Thymus (tissue), 11 donors: ENCODE measurements around the gene SH3PXD2A. TPM values are rescaled to one million over a fixed set of nuclear protein-coding genes. Genes with fewer than 3 reads are reported as not detected.
"Not testable (repeated sequence)": the region's sequence is repeated elsewhere in the genome, so short reads cannot be mapped to it uniquely, and the experiment has no call there.

Experiments
- DNase-seq, 9 donors: peaks; one replicate each; pipeline ENCODE4 v3.0.0-alpha.2; 2013; ENCODE audit warnings: low spot score in 9 of 9, low read depth in 6 of 9, missing footprints in 1 of 9
- H3K27ac ChIP-seq, 2 donors: one replicate each; pipeline ENCODE4 v1.5.1; 2013; ENCODE audit warnings: control low read depth in 1 of 2, low read depth in 1 of 2, low read length in 1 of 2, mild to moderate bottlenecking in 1 of 2, moderate library complexity in 1 of 2
- H3K27me3 ChIP-seq, 2 donors: one replicate each; pipeline ENCODE4 v1.5.1; 2013; ENCODE audit warnings: low read length in 1 of 2; ENCODE audit not compliant: control insufficient read depth in 2 of 2, insufficient read depth in 1 of 2
- H3K36me3 ChIP-seq, 2 donors: one replicate each; pipeline ENCODE4 v1.5.1; 2013; ENCODE audit warnings: low read length in 1 of 2, mild to moderate bottlenecking in 1 of 2, moderate library complexity in 1 of 2; ENCODE audit not compliant: control insufficient read depth in 2 of 2, insufficient read depth in 2 of 2
- H3K4me1 ChIP-seq, 2 donors: one replicate each; pipeline ENCODE4 v1.5.1; 2013; ENCODE audit warnings: low read length in 2 of 2; ENCODE audit not compliant: control insufficient read depth in 2 of 2, insufficient read depth in 2 of 2
- H3K4me3 ChIP-seq, 2 donors: one replicate each; pipeline ENCODE4 v1.5.1; 2013; ENCODE audit warnings: low read length in 2 of 2, control low read depth in 1 of 2, mild to moderate bottlenecking in 1 of 2
- H3K9me3 ChIP-seq, 2 donors: one replicate each; pipeline ENCODE4 v1.5.1; 2013; ENCODE audit warnings: low read length in 1 of 2, mild to moderate bottlenecking in 1 of 2; ENCODE audit not compliant: control insufficient read depth in 2 of 2, insufficient read depth in 1 of 2
- WGBS: extraction: QIAGEN DNeasy Blood & Tissue Kit; methylation state at CpG from one replicate; pipeline ENCODE4 v1.1.7; 2013; 5-methylcytosine and 5-hydroxymethylcytosine counted together
- polyA plus RNA-seq: library from polyadenylated mRNA; stranded (reverse); fragments of 200-250 nt; gene quantifications from one replicate; pipeline ENCODE4 v1.2.3, GENCODE V29; 2013
- total RNA-seq: library from RNA; stranded (reverse); fragments of 120-200 nt; gene quantifications from one replicate; pipeline ENCODE4 v1.2.4, GENCODE V29; 2013
- donor health status: healthy.

The SH3PXD2A gene
- total and polyA plus RNA-seq, 2 donors, result 3.8 to 9.5 TPM

GRCh38 chr10:103739039-103739764 lies 116.2 kb downstream of the SH3PXD2A start:
- WGBS, result 96% methylated on average over 13 of the region's 13 CpGs
- Histone ChIP-seq H3K27me3 (no peaks in the 10 kb centered on the region), H3K9me3 (no peaks in the 10 kb centered on the region), H3K4me1 (no peaks in the 10 kb centered on the region), H3K4me3 (no peak overlapping the region), H3K36me3 (no peaks in the 10 kb centered on the region), H3K27ac (peak overlapping the region in 1 of 2 donors; percentile 17)
- no peak for DNase-seq

DNA sequence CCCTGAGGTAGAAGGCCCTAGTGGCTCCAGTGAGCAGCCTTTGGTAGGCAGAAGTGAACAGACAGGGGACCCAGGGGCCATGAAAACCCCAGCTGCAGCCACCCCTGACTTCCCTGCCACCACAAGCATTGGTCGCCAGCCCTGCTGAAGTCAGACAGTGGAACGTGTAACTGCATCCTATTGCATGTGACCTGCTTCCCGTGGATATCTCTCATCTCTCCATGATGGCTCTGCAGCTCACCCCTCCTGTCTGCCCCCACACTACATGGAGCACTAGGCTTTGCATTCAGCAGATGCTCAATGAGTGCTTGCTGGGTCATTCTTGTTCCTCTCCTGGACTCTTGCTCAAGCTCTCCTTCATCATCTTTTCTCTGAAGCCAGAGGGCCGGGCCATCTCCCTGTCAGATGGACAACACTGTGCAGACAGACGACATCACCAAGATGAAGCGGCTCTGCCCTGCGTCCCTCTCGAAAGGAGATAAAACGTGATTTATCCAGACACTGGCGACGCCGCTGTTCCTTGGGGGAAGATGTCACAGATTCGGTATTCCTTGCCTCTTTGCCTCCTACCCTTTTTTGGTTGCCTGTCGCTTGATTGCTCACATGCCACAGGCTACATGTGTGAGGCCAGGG lies 117.5 kb downstream of the SH3PXD2A start:
- Histone ChIP-seq H3K4me3 (no peak overlapping the region), H3K9me3 (no peaks in the 10 kb centered on the region), H3K27me3 (no peaks in the 10 kb centered on the region), H3K36me3 (no peaks in the 10 kb centered on the region), H3K4me1 (no peaks in the 10 kb centered on the region), H3K27ac (no peak overlapping the region)
- no peak for DNase-seq
- WGBS, result 97% methylated on average over 14 of the region's 14 CpGs

GRCh38 chr10:103736763-103737162 lies 118.6 kb downstream of the SH3PXD2A start:
- Histone ChIP-seq H3K9me3 (no peaks in the 10 kb centered on the region), H3K36me3 (no peaks in the 10 kb centered on the region), H3K4me1 (no peaks in the 10 kb centered on the region), H3K27me3 (no peaks in the 10 kb centered on the region), H3K27ac (no peak overlapping the region), H3K4me3 (no peak overlapping the region)
- WGBS, result 87% methylated on average over 3 of the region's 3 CpGs
- peak in 2 of 9 donors; percentile 13 to 33 for DNase-seq

GRCh38 chr10:103736044-103736443 lies 119.3 kb downstream of the SH3PXD2A start:
- Histone ChIP-seq H3K27me3 (no peaks in the 10 kb centered on the region), H3K27ac (no peak overlapping the region), H3K36me3 (no peaks in the 10 kb centered on the region), H3K9me3 (no peaks in the 10 kb centered on the region), H3K4me1 (no peaks in the 10 kb centered on the region), H3K4me3 (no peak overlapping the region)
- DNase-seq, result no peak
- WGBS, result 97% methylated on average over 8 of the region's 8 CpGs

DNA sequence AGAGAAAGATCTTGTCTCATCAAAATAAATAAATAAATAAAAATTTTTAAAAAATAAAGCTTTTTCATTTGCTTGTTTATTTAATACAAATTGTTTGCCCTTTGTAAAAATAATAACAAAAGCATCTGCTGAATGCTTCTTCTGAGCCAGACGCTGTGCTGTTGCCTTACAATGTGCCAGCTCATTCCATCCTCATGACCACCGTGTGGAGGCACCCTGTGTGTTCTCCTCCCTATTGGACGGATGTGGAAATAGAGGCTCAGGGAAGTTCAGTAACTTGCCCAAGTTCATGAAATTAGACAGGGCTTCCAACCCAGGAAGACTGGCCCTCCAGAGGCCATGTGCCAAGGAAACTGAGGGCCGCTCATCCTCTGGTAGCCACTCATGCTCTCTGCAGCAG lies 120.6 kb downstream of the SH3PXD2A start:
- Histone ChIP-seq H3K4me3 (no peak overlapping the region), H3K4me1 (no peaks in the 10 kb centered on the region), H3K36me3 (no peaks in the 10 kb centered on the region), H3K27ac (no peak overlapping the region), H3K9me3 (no peaks in the 10 kb centered on the region), H3K27me3 (no peaks in the 10 kb centered on the region)
- DNase-seq, result no peak
- 98% methylated on average over 4 of the region's 4 CpGs for WGBS

- no peaks in the 10 kb centered on the region for H3K4me1 ChIP-seq
These were observed 122.3 kb downstream of the SH3PXD2A start for GRCh38 chr10:103733045-103733419.

GRCh38 chr10:103732339-103733044 lies 122.9 kb downstream of the SH3PXD2A start:
- H3K4me1 ChIP-seq, result no peaks in the 10 kb centered on the region
- no peak overlapping the region for H3K27ac ChIP-seq
- no peak overlapping the region for H3K4me3 ChIP-seq
- no peaks in the 10 kb centered on the region for H3K36me3 ChIP-seq
- no peaks in the 10 kb centered on the region for H3K27me3 ChIP-seq
- H3K9me3 ChIP-seq, result no peaks in the 10 kb centered on the region
- DNase-seq, result no peak
- 96% methylated on average over 14 of the region's 14 CpGs for whole genome bisulfite sequencing

More at GRCh38 chr10:103733045-103733419, 122.3 kb downstream of the SH3PXD2A start:
- no peaks in the 10 kb centered on the region for H3K27me3 ChIP-seq
- H3K36me3 ChIP-seq, result no peaks in the 10 kb centered on the region
- no peaks in the 10 kb centered on the region for H3K9me3 ChIP-seq
- no peak for DNase-seq
- no peak overlapping the region for H3K27ac ChIP-seq
- no peak overlapping the region for H3K4me3 ChIP-seq
- 63% methylated on average over 6 of the region's 6 CpGs for WGBS

GRCh38 chr10:103731609-103732270 lies 123.6 kb downstream of the SH3PXD2A start:
- Histone ChIP-seq H3K4me1 (no peaks in the 10 kb centered on the region), H3K9me3 (no peaks in the 10 kb centered on the region), H3K4me3 (no peak overlapping the region), H3K27ac (no peak overlapping the region), H3K27me3 (no peaks in the 10 kb centered on the region), H3K36me3 (no peaks in the 10 kb centered on the region)
- WGBS, result 76% methylated on average over 3 of the region's 3 CpGs
- no peak for DNase-seq

- H3K4me1 ChIP-seq, DNase-seq, H3K36me3 ChIP-seq, H3K4me3 ChIP-seq, H3K9me3 ChIP-seq, H3K27me3 ChIP-seq, H3K27ac ChIP-seq: not testable (repeated sequence)
- 98% methylated on average over 4 of the region's 4 CpGs for WGBS
These were observed 124.3 kb downstream of the SH3PXD2A start for GRCh38 chr10:103731026-103731425.
